GM21723 (cell line): Measurements from ENCODE around the gene SLC6A9.

Experiments used
- ATAC-seq: cut with Tn5 transposase; IDR thresholded peaks from one replicate; pipeline ENCODE4 v1.9.1; 2021; ENCODE audit warnings: mild to moderate bottlenecking, moderate library complexity; ENCODE audit not compliant: unreplicated experiment

The SLC6A9 gene

GRCh38 chr1:44031252-44032169 is at the start of gene SLC6A9:
Gene SLC6A9, minus strand, starts transcription at chr1:44031462. Its CDS starts 7,185 bp downstream, at chr1:44024277.
- ATAC-seq = no peak

GRCh38 chr1:44079566-44079965 is 48.3 kb upstream of the SLC6A9 start:
- ATAC-seq = no peak

GRCh38 chr1:44078104-44078503 is 46.8 kb upstream of the SLC6A9 start:
- ATAC-seq = no peak

- no peak for ATAC-seq
These were observed 46.2 kb upstream of the SLC6A9 start for GRCh38 chr1:44077421-44077820.

- no peak for ATAC-seq
These were observed 44.8 kb upstream of the SLC6A9 start for GRCh38 chr1:44076066-44076465.

- no peak for ATAC-seq
These were observed 43.2 kb upstream of the SLC6A9 start for GRCh38 chr1:44074415-44074814.

- ATAC-seq = no peak
These were observed 42.3 kb upstream of the SLC6A9 start for GRCh38 chr1:44073528-44073927.

GRCh38 chr1:44072821-44073220 is 41.6 kb upstream of the SLC6A9 start:
- no peak for ATAC-seq

- ATAC-seq = no peak
These were observed 40.9 kb upstream of the SLC6A9 start for GRCh38 chr1:44072204-44072603.

- ATAC-seq = no peak
These were observed 40.2 kb upstream of the SLC6A9 start for GRCh38 chr1:44071461-44071860.

- no peak for ATAC-seq
These were observed 37.2 kb upstream of the SLC6A9 start for GRCh38 chr1:44068442-44068921.

GRCh38 chr1:44067266-44068250 is 36.3 kb upstream of the SLC6A9 start:
- ATAC-seq = no peak

- no peak for ATAC-seq
These were observed 31.5 kb upstream of the SLC6A9 start for GRCh38 chr1:44062656-44063179.

GRCh38 chr1:44061857-44062256 is 30.6 kb upstream of the SLC6A9 start:
- ATAC-seq = no peak

- no peak for ATAC-seq
These were observed 29.6 kb upstream of the SLC6A9 start for GRCh38 chr1:44060830-44061267.

GRCh38 chr1:44059664-44060355 is 28.5 kb upstream of the SLC6A9 start:
- ATAC-seq = no peak

- no peak for ATAC-seq
These were observed 27.9 kb upstream of the SLC6A9 start for GRCh38 chr1:44059212-44059611.

- ATAC-seq = no peak
These were observed 26.0 kb upstream of the SLC6A9 start for GRCh38 chr1:44057293-44057692.

GRCh38 chr1:44053394-44053793 is 22.1 kb upstream of the SLC6A9 start:
- ATAC-seq = no peak

GRCh38 chr1:44050261-44050660 is 19.0 kb upstream of the SLC6A9 start:
- no peak for ATAC-seq
